Measurements from ENCODE around the gene KIF13A.
"Not testable (repeated sequence)": the region's sequence is repeated elsewhere in the genome, so short reads cannot be mapped to it uniquely, and the experiment has no call there.

KIF13A gene

GRCh38 chr6:17971128-17972073, 16.0 kb downstream of the KIF13A start:
- DNase-seq (ENCODE audit: extremely low read depth in 1 of 2, low read depth in 1 of 2), result no peak

GRCh38 chr6:17968876-17969275, 18.6 kb downstream of the KIF13A start:
- no peak for DNase-seq (ENCODE audit: extremely low read depth in 1 of 2, low read depth in 1 of 2)

DNA sequence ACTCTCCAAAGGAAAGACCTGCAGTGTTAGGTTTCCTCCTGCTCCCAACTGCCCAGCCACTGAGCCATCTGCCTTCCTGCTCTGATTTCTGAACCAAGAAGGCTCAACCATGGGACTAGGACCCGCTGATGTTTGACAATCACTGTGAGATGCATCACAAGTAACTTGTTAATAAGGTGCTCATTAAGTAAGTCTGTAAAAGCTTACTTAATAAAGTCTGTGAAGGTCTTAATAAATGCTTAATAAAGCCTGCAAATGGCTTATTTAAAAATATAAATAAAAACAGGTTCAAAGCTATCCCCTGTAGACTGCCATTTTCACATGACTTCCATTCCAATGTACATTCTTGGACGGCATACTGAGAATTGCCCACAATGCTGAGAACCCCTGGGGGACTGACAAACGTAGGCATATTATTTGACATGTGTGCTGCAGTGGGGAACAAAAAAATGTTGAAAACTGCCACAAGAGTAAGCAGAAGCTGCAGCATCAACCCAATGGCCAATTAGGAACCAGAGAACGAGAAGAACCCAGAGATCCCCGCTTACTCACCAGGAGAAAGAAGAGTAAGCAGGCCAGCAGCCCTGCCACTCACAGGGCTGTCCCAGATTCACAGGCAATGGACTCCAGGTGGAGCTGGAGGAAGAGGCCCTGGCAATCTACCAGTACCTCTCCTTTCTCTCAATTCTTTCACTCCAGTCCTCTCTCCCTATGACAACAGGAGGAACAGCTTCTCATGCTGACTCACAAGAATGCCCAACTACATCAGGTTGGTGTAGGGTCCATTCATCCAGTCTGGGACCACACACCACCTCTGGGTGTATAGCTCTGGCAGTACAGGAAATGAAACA, 19.5 kb downstream of the KIF13A start:
- no peak for DNase-seq (ENCODE audit: extremely low read depth in 1 of 2, low read depth in 1 of 2)

DNA sequence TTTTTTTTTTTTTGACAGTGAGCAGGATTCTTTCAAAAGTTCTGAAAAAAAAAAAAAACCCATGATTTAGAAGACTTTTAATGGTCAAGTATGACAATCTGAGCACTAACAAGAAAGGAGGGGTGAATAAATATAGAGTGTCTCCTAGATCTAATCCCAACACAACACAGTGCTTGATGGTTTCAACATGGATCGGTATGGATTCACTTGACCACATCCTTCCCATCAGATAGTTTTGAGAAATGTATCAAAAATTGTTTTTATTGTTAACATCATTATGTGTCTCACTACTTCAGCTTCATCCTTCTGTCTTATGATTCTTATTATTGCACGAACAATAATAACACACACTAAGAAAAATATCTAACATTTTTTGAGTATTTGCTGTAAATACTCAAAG, 21.0 kb downstream of the KIF13A start:
- DNase-seq (ENCODE audit: extremely low read depth in 1 of 2, low read depth in 1 of 2), result no peak

DNA sequence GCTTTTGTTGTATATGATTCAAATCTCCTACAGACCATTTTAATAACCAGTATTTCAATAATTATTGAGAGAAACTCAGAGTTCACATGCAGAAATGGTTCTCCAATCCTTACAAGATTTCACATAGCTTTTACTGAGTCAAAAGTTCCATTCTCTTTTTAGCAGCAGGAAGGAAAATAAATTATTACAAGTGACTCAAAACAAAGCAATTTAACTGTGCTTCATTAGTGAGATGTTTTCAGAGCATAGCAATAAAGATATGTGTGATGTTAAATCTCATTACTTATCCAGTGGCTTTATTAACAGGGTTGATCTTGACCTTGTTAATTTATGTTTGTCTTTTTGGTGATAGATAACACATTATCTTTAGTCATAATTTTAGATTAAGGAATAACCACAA, 22.0 kb downstream of the KIF13A start:
- no peak for DNase-seq (ENCODE audit: extremely low read depth in 1 of 2, low read depth in 1 of 2)

- DNase-seq (ENCODE audit: extremely low read depth in 1 of 2, low read depth in 1 of 2), result no peak
Observed at GRCh38 chr6:17964633-17965032, 22.8 kb downstream of the KIF13A start.

DNA sequence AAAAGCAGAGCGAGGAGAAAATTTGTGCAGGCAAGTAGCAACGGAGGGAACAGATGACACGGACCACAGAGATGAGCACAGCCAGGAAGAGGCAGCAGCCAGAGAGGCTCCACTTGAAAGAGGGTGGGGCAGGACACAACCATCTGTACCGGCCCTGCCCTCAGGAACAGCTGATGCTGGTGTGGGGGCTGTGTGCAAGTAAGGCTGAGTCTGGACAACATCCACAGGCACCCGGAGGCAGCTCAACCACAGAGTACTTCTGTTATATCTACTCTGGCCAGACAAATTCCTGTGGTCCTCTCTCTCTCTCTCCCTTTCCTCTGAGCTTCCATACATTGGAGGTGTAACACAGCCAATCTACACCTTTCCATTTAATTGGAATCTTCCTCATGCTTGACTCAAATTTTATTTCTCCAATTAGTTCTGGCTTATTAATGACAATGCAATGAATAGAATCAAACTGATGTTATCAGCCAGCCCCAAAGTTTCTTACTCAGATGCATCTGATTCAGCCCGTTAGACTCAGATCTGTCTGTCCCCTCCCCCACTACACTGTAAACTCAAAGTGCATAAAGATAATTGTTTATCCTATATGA, 24.9 kb downstream of the KIF13A start:
- no peak for DNase-seq (ENCODE audit: extremely low read depth in 1 of 2, low read depth in 1 of 2)

DNA sequence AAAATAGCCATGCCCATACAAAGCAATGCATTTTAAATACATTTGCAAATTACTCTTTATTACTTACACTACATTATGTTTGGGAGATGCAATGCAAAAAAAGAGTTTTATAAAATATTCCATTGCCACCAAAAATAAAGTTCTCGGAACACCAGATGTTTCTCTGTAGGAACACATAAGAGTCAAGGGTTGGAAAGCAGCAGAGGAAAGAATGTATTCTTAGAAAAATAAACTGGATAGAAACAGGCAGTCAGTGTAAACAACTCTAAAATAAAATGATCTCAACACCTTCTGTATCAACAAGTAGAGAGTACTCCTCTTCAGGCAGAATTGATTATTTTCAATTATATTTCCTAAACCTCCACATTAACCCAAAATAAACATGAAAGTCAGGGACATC, 28.1 kb downstream of the KIF13A start:
- DNase-seq (ENCODE audit: extremely low read depth in 1 of 2, low read depth in 1 of 2), result no peak

DNA sequence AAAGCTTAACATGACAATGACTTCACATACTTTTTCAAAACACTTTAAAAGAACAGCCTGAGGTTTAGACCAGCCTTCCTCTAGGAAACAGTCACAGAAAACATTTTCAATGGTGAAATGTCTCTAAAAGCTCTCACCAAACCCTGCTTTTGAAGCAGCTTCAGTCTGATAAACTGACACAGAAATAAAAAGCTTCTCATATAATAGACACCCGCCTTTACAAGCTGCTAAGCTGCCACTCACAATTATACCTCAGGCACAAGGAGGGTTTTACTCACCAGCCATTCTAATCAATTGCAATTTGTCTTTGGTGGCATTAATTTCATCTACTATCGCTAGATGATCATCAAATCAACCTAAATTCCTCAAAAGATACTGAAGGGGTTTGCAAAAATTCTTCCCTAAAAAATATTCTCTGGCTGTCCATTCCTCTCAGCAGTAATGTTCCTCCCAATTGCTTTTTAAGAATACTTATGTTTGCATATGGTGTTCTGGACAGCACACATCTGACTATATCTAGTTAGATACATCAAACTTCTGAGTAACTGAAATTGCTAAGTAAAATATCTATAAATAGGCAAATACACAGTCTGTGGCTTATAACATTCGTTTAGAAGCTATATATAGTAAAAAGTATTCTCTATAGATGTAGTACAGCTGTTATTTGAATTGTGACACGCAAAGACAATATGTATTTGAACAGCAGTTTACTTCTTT, 29.4 kb downstream of the KIF13A start:
- DNase-seq (ENCODE audit: extremely low read depth in 1 of 2, low read depth in 1 of 2), result no peak

- no peak for DNase-seq (ENCODE audit: extremely low read depth in 1 of 2, low read depth in 1 of 2)
Observed at GRCh38 chr6:17957498-17957897, 29.9 kb downstream of the KIF13A start.

DNA sequence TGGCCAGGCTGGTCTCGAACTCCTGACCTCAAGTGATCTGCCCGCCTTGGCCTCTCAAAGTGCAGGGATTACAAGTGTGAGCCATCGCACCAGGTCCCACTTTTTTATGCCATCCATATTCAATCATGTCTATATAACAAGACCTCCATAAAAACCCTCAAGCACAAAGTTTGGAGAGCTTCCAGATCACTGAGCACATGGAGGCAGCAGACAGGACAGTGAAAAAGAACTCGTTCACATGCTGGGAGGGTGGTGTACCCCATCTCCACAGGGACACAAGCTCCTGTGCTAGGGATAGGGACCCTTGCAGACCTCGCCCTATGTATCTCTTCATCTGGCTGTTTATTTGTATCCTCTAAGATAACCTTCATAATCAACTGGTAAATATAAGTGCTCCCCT, 30.3 kb downstream of the KIF13A start:
- no peak for DNase-seq (ENCODE audit: extremely low read depth in 1 of 2, low read depth in 1 of 2)

- no peak for DNase-seq (ENCODE audit: extremely low read depth in 1 of 2, low read depth in 1 of 2)
Observed at GRCh38 chr6:17950095-17950494, 37.3 kb downstream of the KIF13A start.

DNA sequence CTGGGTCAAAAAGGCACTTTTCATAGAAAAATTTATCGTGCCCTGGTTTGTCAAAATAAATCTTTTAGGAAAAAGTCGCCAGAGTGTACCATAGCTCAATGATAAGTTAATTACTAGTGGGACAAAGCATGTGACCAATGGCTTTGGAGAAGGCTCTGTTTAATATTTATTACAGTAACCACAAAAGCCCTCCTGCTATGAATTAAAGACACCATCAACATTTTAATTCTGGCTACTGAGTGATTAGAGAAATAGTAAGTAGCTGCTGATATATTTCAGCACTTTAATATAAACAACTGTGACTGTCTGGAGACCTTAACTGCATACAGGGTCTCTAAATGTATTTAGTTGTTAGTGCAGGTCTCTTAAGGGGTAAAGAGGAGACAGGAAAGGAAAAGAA, 38.3 kb downstream of the KIF13A start:
- DNase-seq (ENCODE audit: extremely low read depth in 1 of 2, low read depth in 1 of 2), result no peak

- DNase-seq (ENCODE audit: extremely low read depth in 1 of 2, low read depth in 1 of 2), result no peak
Observed at GRCh38 chr6:17948725-17949124, 38.7 kb downstream of the KIF13A start.

- not testable (repeated sequence) for DNase-seq (ENCODE audit: extremely low read depth in 1 of 2, low read depth in 1 of 2)
Observed at GRCh38 chr6:17947574-17947973, 39.9 kb downstream of the KIF13A start.

- DNase-seq (ENCODE audit: extremely low read depth in 1 of 2, low read depth in 1 of 2), result no peak
Observed at GRCh38 chr6:17945575-17945974, 41.9 kb downstream of the KIF13A start.

DNA sequence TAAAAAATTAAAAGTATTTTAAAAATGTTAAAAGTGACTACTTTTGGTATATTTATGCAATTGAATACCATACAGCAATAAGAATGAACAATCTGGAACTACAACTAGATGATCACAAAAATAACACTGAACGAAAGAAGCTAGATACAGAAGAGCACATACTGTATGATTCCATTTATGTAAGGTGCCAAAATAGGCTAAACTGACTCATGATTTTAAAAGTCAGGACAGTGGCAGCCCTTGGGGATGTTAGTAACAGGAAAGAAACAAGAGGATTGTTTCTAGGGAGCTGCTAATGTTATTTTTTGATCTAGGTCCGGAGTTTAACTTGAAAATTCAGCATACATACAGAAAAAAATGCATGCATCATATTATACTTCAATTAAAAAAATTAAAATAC, 42.3 kb downstream of the KIF13A start:
- no peak for DNase-seq (ENCODE audit: extremely low read depth in 1 of 2, low read depth in 1 of 2)

GRCh38 chr6:17941318-17941717, 46.1 kb downstream of the KIF13A start:
- DNase-seq (ENCODE audit: extremely low read depth in 1 of 2, low read depth in 1 of 2), result no peak

DNA sequence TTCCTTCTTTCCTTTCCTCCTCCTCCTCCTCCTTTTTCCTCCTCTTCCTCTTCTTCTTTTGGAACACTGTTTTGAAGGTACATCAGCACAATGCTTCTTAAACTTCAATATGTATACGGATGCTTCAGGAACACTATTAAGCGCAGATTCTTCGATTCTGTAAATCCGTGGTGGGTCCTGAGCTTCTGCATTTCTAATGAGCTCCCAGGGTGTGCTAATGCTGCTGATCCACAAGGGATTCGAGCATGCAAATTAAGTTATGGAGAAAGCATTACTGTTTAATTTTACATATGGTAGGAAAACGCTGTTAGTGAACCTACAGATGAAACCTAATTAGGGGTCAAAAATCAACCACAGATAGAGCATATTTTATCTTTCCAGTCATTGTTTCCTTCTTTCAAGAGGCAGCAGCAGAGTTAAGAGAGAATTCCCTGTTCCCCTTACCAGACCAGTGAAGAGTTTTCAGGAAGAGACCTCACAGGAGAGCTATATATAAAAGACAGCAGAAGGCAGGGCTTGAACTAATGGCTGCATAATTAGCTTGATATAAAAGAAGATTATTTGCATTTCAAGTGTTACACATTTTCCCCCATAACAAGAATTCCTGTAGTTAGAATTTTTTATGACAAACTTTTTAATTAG, 47.2 kb downstream of the KIF13A start:
- DNase-seq (ENCODE audit: extremely low read depth in 1 of 2, low read depth in 1 of 2), result no peak

DNA sequence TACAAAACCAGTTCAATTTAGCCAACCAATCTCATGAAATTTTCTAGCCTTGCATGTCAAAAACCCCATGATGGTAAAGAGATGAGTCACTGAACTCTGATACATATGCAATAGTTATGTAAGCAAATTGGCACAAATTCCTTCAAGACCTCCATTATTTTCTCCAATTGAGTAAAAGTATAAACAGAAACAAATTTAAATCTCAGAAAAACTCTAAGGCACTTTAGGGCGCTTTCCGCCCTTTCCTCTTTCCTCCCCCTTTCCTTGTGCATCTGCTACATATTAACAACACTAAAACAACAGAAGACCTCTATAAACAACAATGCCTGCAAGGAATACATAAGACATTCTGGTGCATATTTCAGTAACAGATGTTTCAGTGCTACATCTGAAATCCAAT, 48.5 kb downstream of the KIF13A start:
- DNase-seq (ENCODE audit: extremely low read depth in 1 of 2, low read depth in 1 of 2), result no peak

All from stimulated activated CD8-positive, alpha-beta memory T cell treated with anti-CD3 and anti-CD28 coated beads, Interleukin-7, amount 100 ng/mL, for 48 hours (primary cell).